Chondrocyte (in vitro differentiated cells): ENCODE measurements around the gene DRAP1. TPM values are rescaled to one million over a fixed set of nuclear protein-coding genes. Genes with fewer than 3 reads are reported as not detected.

Experiments
- DNase-seq: peaks from one replicate; pipeline ENCODE4 v3.0.0; 2021; ENCODE audit warnings: mixed read lengths, low spot score
- H3K27ac Mint-ChIP-seq: one replicate; pipeline ENCODE4 v1.8.0; 2021; ENCODE audit warnings: mild to moderate bottlenecking, moderate library complexity, mixed read lengths; ENCODE audit not compliant: unreplicated experiment
- H3K27me3 Mint-ChIP-seq: 2 replicates; pipeline ENCODE4 v1.8.0; 2021; ENCODE audit warnings: low read depth, mixed read lengths
- H3K36me3 Mint-ChIP-seq: 2 replicates; pipeline ENCODE4 v1.8.0; 2021; ENCODE audit warnings: low read depth, mixed read lengths
- H3K4me1 Mint-ChIP-seq: 2 replicates; pipeline ENCODE4 v1.8.0; 2021; ENCODE audit warnings: low read depth, mild to moderate bottlenecking, mixed read lengths
- H3K4me3 Mint-ChIP-seq: one replicate; pipeline ENCODE4 v1.8.0; 2021; ENCODE audit warnings: mild to moderate bottlenecking, moderate library complexity, mixed read lengths; ENCODE audit not compliant: unreplicated experiment
- H3K9me3 Mint-ChIP-seq: 2 replicates; pipeline ENCODE4 v1.8.0; 2021; ENCODE audit warnings: low read depth, mixed read lengths
- CTCF ChIP-seq: fragments of 200-600 bp; sonication (generic); IDR thresholded peaks from 2 replicates; pipeline ENCODE4 v1.5.0; 2021; ENCODE audit warnings: antibody characterized with exemption, mild to moderate bottlenecking, moderate library complexity
- total RNA-seq: library from RNA; stranded (reverse); gene quantifications from 3 replicates; pipeline ENCODE4 v1.2.1, GENCODE V29; 2021

The DRAP1 gene
- total RNA-seq, 1 donor from 2014 or later: 111 TPM

DNA sequence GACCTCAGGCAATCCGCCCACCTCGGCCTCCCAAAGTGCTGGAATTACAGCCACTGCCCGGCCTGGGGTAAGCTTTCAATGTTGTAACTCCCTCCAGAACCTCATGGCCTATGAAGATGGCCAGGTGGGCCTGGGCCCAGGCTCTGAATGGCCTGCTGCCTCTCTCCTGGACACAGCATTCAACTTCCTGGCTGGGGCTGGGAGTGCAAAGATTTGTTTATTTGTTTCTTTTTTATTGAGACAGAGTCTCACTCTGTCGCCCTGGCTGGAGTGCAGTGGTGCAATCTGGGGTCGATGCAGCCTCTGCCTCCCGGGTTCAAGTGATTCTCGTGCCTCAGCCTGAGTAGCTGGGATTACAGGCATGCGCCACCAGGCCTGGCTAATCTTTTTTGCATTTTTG is 25.5 kb downstream of the DRAP1 start:
- Mint-ChIP-seq H3K9me3 (no peaks in the 10 kb centered on the region), H3K36me3 (no peaks in the 10 kb centered on the region), H3K27ac (no peak overlapping the region), H3K4me3 (no peak overlapping the region), H3K4me1 (peaks cover 6% of the 10 kb centered on the region), H3K27me3 (peaks cover 3% of the 10 kb centered on the region)
- no peak for TF ChIP-seq CTCF
- DNase-seq: no peak

DNA sequence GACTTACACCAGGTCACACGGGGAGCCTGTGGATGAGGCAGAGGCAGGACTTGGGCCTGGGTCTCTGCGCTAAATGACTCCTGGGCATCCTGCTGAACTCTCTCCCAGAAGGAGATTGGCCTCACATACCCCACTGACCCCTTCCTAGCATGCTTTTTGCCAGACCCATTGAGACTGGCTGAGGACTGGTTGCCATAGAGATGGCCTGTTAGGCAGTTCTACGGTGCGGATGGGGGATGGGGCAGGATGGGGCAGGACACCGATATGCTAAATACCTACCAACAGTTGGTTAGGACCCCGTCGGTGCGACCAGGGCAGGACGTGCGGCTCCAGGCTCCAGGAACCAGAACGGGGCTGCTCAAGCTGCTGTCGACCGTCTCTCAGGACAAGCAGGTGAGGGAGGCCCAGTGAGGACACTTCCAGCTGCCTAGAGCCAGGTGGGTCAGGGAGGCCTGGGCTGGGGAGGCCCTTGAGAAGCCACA is 26.2 kb downstream of the DRAP1 start, which contains the start of gene TSGA10IP:
TSGA10IP (plus strand) TSS at position 51 of the 482 bp plus-strand sequence; CDS start at position 247, 196 bp downstream.
- TF ChIP-seq CTCF: no peak
- no peak within 1 kb of the TSS for H3K27ac Mint-ChIP-seq
- peaks cover 3% of the 10 kb centered on the region for H3K27me3 Mint-ChIP-seq
- no peaks in the 10 kb centered on the region for H3K36me3 Mint-ChIP-seq
- no peak within 1 kb of the TSS for H3K4me3 Mint-ChIP-seq
- no peaks in the 10 kb centered on the region for H3K9me3 Mint-ChIP-seq
- DNase-seq: no peak
- H3K4me1 Mint-ChIP-seq: peaks cover 6% of the 10 kb centered on the region

- peaks cover 6% of the 10 kb centered on the region for H3K4me1 Mint-ChIP-seq
- no peak overlapping the region for H3K27ac Mint-ChIP-seq
- H3K27me3 Mint-ChIP-seq: peaks cover 3% of the 10 kb centered on the region
- no peaks in the 10 kb centered on the region for H3K36me3 Mint-ChIP-seq
- H3K9me3 Mint-ChIP-seq: no peaks in the 10 kb centered on the region
- TF ChIP-seq CTCF: no peak
- no peak for DNase-seq
- H3K4me3 Mint-ChIP-seq: no peak overlapping the region
Observed at GRCh38 chr11:65945941-65946558, 26.8 kb downstream of the DRAP1 start.

DNA sequence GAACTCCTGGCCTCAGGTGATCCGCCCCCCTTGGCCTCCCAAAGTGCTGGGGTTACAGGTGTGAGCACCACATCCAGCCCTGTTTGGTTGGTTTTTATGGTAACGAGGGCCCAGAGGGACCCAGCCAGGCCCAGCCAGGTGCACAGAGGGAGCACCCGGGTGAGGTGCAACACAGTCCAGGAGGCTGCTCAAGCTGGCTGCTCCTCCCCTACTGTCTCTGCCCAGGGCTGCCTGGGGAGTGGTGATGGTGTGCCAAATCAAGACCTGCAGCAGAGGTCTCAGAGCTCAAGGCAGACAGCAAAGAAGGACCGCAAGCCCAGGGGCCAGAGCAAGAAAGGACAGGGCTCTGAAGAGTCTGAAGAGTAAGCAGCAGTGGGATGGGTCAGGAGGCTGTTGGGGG is 27.4 kb downstream of the DRAP1 start:
- DNase-seq: no peak
- peaks cover under 1% of the 10 kb centered on the region for H3K4me1 Mint-ChIP-seq
- no peaks in the 10 kb centered on the region for H3K36me3 Mint-ChIP-seq
- peaks cover 3% of the 10 kb centered on the region for H3K27me3 Mint-ChIP-seq
- no peak for TF ChIP-seq CTCF
- no peak overlapping the region for H3K4me3 Mint-ChIP-seq
- H3K9me3 Mint-ChIP-seq: no peaks in the 10 kb centered on the region
- H3K27ac Mint-ChIP-seq: no peak overlapping the region

DNA sequence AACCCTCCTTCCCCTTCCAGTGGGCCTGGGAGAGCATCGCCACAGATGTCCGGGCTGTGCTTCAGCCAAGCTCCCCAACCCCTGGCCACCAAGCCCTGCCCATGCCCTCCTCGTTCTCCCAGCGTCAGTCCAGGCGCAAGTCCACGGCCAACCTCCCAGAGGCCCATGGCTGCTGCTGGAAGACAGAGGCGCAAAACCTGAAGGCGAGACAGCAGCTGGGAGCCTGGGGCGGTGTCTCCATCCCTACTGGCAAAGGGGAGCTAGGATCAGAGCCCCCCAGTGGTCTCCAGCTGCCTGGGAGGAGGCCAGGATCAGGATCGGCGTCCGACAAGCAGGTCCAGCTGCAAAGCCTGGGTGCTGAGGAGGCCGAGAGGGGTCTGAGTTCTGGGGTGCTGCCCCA is 27.9 kb downstream of the DRAP1 start:
- no peak for TF ChIP-seq CTCF
- H3K4me3 Mint-ChIP-seq: no peak overlapping the region
- no peaks in the 10 kb centered on the region for H3K4me1 Mint-ChIP-seq
- peaks cover 3% of the 10 kb centered on the region for H3K27me3 Mint-ChIP-seq
- no peak overlapping the region for H3K27ac Mint-ChIP-seq
- H3K36me3 Mint-ChIP-seq: no peaks in the 10 kb centered on the region
- no peak for DNase-seq
- no peaks in the 10 kb centered on the region for H3K9me3 Mint-ChIP-seq
